Adipose tissue (tissue), 3 donors: ENCODE data around the gene PRKRA. TPM values are rescaled to one million over a fixed set of nuclear protein-coding genes. Genes with fewer than 3 reads are reported as not detected.
A peak's percentile ranks its signal among the peaks of the same experiment; 100 is the strongest.
"Not testable (repeated sequence)": the region's sequence is repeated elsewhere in the genome, so short reads cannot be mapped to it uniquely, and the experiment has no call there.

Experiments
- H3K27ac ChIP-seq: one replicate; pipeline ENCODE4 v1.5.1; 2013; ENCODE audit warnings: low read depth, low read length
- WGBS, 3 donors: extraction: QIAGEN DNeasy Blood & Tissue Kit; methylation state at CpG; one replicate each; pipeline ENCODE4 v1.1.7; 2013; 5-methylcytosine and 5-hydroxymethylcytosine counted together
- polyA plus RNA-seq, 3 donors: library from polyadenylated mRNA; stranded (reverse); fragments of 200-250 nt; gene quantifications; one replicate each; pipeline ENCODE4 v1.2.3, GENCODE V29; 2013
- donor health status: healthy with polysubstance abuse.
- donor health status: Bipolar disorder and iron deficiency.
- donor health status: healthy.

Gene PRKRA
- polyA plus RNA-seq, 3 donors = 20.8 to 46.2 (median 37.3) TPM

DNA sequence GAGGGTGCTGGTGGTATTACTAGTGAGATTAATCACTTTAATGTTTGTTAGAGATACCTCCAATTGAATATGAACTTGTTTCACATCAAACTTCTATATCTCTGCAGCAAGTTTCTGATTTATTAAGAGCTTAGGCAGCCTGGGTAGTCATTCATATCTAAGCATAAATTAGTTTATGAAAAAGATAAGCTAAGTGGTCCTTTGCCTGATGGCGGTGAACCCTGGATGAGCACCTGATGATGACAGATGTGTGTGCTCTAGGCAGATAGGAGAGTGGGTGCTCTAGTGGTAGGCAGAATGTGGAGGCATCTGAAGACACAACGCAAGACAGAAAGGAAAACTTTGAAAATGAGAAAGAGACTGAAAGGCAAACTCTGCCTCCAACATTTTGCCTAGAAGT lies 22.4 kb upstream of the PRKRA start:
- no peak overlapping the region for H3K27ac ChIP-seq
- 95 to 100% (median 99%) methylated on average over 2 of the region's 2 CpGs for WGBS, 3 donors

DNA sequence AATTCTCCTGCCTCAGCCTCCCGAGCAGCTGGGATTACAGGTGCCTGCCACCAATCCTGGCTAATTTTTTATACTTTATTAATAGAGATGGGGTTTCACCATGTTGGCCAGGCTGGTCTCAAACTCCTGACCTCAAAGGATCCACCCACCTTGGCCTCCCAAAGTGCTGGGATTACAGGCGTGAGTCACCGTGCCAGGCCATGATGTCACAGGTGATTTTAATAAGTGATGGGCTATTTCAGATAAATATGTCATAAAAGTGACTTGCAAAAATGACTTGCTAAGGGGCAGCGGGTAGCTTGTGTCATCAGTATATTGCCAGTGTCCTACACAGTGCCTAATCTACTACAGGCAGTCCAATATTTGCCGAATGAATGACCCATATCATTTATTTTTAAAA lies 20.3 kb upstream of the PRKRA start:
- WGBS, 3 donors = 94 to 97% (median 96%) methylated on average over 5 of the region's 5 CpGs
- H3K27ac ChIP-seq = not testable (repeated sequence)

DNA sequence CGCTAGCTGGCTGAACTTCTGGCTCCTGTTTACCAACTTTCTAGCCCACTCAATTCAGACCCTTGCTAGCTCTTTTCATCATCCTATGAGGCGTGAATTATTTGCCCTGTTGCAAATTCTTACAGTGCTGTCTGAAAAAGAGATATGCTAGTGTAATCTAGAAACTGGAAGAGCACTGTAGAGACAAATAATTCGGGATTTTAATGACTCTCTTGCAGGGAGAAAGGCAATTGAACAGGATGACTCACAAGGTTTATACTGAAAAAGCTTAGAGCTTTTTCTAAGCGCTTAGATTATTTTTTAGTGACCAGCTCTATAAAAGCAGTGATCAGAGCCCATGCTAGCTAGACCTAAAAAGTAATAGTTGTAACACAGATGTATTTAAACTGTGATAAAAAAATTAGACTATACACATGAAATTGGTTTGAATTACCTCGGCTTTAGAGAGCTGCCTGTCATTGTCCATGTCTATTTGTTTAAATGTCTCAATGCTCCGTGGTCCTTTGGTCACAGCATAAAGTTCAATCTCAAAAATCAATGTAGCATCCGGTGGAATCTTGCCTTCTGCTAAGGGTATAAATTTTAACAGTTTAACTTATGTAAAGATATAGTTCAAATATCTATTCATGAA lies 18.4 kb upstream of the PRKRA start:
- no peak overlapping the region for H3K27ac ChIP-seq
- 87 to 93% (median 92%) methylated on average over 7 of the region's 7 CpGs for whole genome bisulfite sequencing, 3 donors

DNA sequence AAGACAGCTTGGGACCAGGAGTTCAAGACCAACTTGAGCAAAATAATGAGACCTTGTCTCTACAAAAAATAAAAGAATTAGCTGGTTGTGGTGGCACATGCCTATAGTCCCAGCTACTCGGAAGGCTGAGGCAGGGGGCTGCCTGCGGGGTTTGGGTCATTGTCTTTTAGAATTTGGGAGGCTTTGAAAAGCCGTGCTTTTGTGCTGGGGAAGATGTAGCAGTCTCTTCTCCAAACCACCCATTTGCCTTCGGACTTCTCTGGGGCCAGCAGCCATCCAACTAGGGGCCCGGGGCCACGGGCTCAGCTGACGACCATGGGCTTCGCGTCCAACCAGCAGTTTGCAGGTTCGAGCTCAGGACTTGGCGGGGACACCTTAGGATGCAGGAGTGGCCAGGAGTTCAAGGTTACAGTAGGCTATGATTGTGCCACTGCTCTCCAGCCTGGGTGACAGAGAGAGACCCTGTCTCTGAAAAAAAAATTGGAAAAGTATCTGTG lies 6.5 kb upstream of the PRKRA start:
- H3K27ac ChIP-seq = no peak overlapping the region
- WGBS, 3 donors = 85 to 93% (median 93%) methylated on average over 11 of the region's 11 CpGs

DNA sequence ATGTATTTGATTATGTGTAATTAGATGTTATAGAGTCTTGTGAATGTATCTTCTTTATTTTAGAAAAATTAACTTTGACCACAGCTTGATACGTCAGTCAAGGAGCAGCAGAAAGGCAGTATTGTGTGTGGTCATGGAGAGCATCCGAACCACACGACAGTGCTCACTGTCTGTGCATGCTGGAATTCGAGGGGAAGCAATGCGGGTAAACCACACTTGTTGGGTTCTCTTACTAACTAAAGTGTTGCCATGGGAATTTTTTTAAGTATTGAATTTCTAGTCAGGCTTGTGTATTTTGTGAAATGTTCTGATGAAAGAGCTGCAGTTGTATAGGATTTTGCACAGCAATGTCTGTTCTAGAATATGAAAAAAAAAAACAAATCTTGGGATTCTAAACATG lies 5.0 kb upstream of the PRKRA start:
- H3K27ac ChIP-seq = no peak overlapping the region
- 91 to 95% (median 94%) methylated on average over 5 of the region's 5 CpGs for WGBS, 3 donors

DNA sequence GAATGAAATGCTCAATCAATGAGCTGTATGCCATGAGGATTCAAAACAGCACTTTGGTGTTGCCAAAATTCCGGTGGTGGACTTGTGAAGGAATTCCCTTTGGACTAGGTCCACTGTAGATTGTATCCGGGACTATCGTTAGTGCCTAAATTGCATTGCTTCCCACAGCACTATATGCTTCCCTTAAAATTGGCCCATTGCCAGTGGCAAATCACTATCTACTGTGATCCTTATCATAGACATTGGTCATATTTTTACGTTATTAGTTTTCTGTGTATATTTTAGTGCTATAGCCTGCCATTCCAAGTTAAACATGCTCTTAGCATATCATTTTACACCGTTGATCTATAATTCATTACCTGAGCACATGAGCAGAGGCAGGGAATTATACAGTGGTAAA lies 1.9 kb upstream of the PRKRA start:
- WGBS, 3 donors = 54 to 75% (median 75%) methylated on average over 5 of the region's 5 CpGs

DNA sequence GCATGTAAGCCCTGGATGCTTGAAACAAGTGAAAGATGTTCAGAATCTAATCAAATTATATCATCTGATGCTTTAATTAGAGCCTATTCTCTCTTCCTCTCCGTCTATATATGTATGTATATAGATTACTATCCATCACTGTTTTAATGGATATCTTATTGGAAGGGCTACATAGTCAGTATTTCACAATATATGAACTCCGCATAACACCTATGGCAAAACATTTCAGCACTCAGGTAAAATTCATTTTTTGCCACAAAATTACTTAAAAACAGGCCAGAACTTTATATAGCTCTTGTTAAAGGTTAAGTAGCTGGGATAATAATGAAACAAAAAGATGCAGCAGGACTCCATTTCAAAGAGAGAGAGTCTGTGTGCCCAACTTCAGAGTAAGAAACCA lies 1.4 kb upstream of the PRKRA start:
- 94 to 98% (median 97%) methylated on average over 2 of the region's 2 CpGs for WGBS, 3 donors
- no peak overlapping the region for H3K27ac ChIP-seq

More for the DNA sequence above, 1.9 kb upstream of the PRKRA start:
- H3K27ac ChIP-seq = no peak overlapping the region

DNA sequence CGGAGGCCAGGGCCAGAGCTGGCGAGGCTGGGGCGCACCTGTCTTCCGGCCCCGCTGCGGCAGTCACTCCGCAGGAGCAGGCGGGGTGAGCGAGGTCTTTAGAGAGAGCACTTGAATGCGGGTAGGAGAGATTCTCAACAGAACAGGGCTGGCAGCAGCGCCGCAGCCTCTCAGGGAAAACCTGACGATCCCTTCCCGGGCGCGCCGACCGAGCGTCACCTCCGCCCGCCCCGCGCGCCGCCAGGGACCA lies 526 bp downstream of the PRKRA start:
- peak overlapping the region; percentile 65 for H3K27ac ChIP-seq
- WGBS, 3 donors = 0 to 1% (median 1%) methylated on average over 19 to 25 of the region's 25 CpGs

DNA sequence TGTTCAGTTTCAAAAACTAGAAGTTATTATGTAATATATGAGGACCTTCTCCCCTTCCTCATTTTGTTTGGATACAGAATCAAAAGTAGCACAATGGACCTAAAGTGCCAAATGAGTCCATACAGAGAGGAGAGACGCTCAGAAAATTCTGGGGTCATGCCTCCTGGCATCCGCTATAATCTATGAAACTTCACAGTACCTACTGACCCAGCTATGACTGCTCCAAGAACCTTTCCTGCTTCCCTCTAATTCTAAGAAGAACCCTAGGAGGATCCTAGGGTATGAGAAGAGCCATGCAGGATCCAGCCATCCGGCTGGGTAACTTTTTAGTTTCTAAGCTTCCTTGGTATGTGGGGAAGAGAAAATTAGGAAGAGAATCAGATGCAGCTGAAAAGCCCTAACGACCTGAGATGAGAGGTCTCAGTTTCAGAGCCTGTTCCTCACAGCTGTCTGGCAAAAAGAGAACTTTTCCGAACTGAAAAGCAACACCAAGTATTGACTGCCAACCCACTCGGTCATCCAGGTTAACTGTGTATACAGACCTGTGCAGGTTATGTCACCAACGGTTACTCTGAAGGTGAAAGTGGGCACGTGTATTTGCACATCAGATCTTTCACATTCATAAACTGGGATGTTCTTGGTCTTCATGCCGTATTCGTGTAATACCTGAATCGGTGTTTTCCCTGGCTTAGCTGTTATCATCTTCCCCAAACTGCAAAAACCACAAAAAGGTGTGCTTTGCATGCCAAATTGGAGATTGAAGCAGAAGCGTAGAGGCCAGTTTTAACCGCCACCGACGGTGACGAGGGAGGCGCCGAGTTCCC lies 1.1 kb downstream of the PRKRA start:
- WGBS, 3 donors = 5 to 8% (median 8%) methylated on average over 18 of the region's 18 CpGs
- no peak overlapping the region for H3K27ac ChIP-seq

DNA sequence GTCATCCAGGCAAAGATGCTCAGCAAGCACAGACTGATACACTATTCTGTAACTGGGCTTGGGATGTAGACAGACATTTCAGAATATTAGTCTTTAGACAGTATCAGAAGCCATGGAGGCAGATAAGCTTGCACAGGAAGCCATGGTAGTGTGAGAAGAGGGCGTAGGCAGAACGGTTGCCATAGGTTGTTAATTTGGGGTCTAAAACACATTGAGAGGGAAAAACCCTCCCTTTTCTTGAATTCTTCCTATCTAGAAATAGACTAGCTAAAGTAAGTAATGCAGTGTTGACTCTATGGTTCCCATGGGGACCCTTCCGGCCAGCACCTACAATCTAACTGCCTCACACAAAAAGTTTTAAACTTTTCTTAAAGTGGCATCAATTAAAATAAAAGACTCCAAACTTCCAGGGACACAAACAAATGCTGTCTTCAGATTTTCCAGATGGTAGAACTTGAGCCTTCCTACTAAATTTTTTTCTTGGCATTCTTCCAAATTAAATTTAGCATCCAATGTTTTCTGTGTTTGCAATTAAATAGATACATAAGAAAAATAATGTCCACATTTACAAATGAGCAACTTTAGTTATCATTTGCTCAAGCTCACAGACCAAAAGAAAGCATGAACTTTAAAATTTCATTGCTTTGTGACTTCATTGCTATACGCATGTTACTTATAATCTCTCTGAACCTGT lies 1.9 kb downstream of the PRKRA start:
- no peak overlapping the region for H3K27ac ChIP-seq
- WGBS, 3 donors = 58 to 85% (median 78%) methylated on average over 4 of the region's 4 CpGs

DNA sequence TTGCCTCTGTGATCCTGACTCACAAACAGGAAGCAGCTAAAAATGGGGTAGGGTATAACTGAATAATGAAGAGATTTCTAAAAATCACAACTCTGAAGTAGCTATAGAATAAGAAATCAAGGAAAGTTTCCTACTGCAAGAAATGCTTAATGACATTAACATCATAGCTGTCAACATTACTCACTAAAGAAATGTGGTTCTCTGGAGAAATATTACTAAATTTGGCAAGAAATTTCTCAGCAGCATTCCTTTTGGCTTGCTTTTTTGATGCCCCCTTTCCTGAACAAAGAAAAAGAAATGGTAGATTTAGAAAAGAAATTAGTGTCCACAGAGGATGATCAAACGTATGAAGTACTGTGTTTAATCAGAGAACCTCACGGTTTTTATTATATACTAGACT lies 9.5 kb downstream of the PRKRA start:
- 79 to 95% (median 91%) methylated on average over 2 of the region's 2 CpGs for WGBS, 3 donors
- no peak overlapping the region for H3K27ac ChIP-seq

DNA sequence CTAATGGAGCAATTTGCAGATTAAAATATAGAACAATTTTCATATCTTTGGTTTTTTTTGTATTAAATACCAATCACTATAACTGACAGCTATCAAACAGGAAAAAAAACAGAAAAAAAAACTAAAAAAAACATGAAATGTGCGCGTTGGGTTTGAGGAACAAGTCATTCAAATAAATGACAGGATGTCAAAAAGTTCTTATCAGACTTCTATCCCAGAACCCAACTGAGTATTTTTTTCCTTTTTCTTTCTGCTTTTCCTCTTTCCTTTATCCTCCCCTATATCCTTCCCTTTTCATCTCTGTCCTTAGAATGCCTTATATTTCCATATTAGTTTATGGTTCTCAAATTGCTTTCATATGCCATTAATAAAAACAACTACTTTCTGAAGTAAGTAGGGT lies 14.3 kb downstream of the PRKRA start:
- no peak overlapping the region for H3K27ac ChIP-seq
- 81 to 88% (median 88%) methylated on average over 2 of the region's 2 CpGs for WGBS, 3 donors

DNA sequence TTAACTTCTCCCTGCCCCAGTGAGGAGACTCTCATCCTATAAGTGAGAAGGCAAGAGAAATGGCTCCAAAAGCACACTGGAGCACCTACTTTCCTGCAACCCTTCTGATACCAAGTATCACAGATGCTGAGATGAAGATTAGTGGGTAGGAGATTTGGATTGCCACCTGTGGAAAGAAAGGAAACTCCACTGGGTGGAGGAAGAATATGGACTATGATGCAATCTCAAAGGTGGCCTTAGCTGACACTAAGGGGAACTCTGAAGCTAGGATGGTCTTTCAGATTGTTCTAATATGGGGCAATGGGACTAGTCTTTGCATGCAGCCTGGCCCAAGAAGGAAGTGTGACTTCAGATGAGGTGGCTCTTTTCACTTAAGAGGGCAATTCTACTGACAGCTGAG lies 21.6 kb downstream of the PRKRA start:
- no peak overlapping the region for H3K27ac ChIP-seq

DNA sequence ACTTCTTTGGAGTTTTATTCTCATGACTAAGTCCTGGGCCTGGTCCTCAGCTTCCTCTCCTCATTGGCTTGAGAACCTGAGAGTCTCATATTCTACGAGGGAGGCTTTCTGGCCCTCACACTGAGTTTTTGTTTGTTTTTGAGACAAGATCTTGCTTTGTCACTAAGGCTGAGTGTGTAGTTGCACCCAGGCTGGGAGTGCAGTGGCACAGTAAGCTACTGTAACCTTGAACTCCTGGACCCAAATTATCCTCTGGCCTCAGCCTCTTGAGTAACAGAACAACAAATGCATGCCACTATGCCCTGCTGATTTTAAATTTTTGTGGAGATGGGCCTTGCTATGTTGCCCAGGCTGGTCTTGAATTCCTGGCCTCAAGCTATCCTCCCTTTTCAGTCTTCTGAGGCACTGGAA lies 22.6 kb downstream of the PRKRA start:
- WGBS, 3 donors = 54 to 97% (median 91%) methylated on average over 1 of the region's 1 CpG
- H3K27ac ChIP-seq = no peak overlapping the region

DNA sequence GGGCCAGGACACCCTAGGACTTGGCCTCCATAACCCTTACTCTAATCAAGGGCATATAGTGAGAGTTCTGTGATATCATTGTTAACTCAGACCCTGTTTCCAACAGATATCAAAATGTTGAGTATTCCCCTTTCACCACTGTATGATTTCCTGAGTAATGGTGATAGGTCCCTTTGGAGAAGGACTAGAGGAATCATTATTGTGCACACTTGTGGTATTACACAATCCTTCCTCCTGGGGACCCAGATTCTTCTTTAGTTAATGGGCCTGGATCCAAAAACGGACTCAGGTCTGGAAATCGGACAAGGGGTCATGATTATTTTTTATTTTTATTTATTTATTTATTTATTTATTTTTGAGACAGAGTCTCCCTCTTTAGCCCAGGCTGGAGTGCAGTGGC lies 23.5 kb downstream of the PRKRA start:
- no peak overlapping the region for H3K27ac ChIP-seq
- WGBS, 3 donors = 69 to 76% (median 75%) methylated on average over 2 of the region's 2 CpGs

DNA sequence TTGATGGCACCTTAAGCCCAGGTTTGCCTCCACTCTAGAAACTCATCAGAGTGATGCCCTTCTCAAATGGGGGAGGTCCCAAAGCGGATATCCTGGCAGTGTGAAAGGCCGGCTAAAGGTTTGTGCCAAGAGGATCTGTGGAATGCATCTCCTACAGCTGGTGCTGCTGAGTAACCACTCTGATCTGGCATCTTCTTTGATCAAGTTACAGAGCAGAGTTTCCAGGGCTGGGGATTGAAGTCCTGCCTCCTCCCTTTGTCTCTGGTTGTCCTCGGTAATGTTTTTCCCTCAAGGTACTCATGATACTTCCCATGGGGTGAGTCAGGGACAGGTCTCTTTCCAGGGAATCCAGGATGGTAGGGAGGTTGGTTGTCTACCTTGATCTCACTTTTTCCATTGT lies 24.6 kb downstream of the PRKRA start:
- no peak overlapping the region for H3K27ac ChIP-seq
- WGBS, 3 donors = 91 to 94% (median 92%) methylated on average over 3 of the region's 3 CpGs

DNA sequence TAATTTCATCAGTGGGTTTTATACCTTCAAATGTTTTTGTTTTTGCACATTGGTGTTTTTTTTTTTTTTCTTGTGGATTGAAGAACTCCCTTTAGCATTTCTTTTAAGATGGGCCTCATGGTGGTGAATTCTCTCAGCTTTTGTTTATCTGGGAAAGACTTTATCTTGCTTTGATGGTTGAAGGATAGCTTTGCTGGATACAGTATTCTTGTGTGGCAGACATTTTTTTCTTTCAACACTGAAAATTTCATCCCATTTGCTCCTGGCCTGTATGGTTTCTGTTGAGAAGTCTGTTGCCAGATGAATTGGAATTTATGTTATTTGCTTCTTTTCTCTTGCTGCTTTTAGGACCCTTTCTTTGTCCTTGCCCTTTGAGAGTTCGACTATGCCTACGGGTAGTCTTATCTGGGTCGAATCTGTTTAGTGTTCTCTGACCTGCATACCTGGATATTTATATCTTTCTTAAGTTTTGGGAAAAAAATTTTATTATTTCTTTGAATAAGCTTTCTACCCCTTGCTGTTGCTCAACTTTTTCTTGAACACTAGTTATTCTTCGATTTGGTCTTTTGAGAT lies 25.6 kb downstream of the PRKRA start:
- H3K27ac ChIP-seq = no peak overlapping the region
- WGBS, 3 donors = 93 to 97% (median 96%) methylated on average over 4 of the region's 4 CpGs

DNA sequence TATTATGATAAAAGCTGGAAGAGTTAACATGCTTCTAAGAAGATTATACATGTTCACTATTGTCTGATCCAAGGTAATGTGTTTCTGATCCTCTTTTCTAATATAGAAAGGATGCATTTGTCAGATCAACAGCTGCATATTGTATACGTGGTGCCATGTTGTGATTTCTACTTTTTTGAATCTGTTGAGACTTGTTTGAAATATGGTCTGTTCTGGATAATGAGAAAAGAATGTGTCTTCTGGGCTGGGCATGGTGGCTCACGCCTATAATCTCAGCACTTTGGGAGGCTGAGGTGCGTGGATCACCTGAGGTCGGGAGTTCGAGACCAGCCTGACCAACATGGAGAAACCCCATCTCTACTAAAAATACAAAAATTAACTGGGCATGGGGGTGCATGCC lies 27.2 kb downstream of the PRKRA start:
- WGBS, 3 donors = 95 to 96% (median 96%) methylated on average over 5 of the region's 5 CpGs
- H3K27ac ChIP-seq = not testable (repeated sequence)

DNA sequence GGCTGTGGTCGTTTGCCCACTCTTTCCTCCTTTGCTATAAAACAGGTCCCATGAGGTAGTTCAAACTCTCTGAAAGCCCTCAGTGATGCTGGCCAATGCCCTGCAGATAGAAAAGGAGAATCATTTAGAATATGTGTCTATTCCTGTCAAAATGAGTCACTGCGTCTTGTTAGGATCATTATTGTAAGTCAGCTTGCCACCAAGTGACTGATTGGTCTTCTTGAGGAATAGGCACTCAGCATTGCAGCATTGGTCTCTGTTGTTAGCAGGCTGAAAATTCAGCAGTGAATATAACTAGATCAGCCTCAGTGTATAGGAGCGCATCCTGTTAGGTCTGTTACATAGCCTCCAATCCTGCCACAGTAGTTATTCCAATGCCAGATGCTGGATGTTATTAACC lies 28.9 kb downstream of the PRKRA start:
- no peak overlapping the region for H3K27ac ChIP-seq
- 74 to 92% (median 90%) methylated on average over 3 of the region's 3 CpGs for WGBS, 3 donors
